Breast epithelium (tissue), 4 donors: ENCODE measurements around the gene SNTA1. TPM values are rescaled to one million over a fixed set of nuclear protein-coding genes. Genes with fewer than 3 reads are reported as not detected.
"Not testable (repeated sequence)": the region's sequence is repeated elsewhere in the genome, so short reads cannot be mapped to it uniquely, and the experiment has no call there.

ENCODE experiments used
- DNase-seq, 2 donors: peaks; one replicate each; pipeline ENCODE4 v3.0.0-alpha.2; 2019; ENCODE audit warnings: low spot score in 2 of 2
- H3K27ac ChIP-seq, 2 donors: fragments of 200-600 bp; sonication (generic) in 1 of 2; one replicate each; pipeline ENCODE4 v1.5.1; 2016 to 2019; ENCODE audit warnings: mild to moderate bottlenecking in 1 of 2
- H3K27me3 ChIP-seq, 2 donors: fragments of 200-600 bp; sonication (generic) in 1 of 2; one replicate each; pipeline versions ENCODE4 v1.5.1 to v1.6.0; 2017 to 2019; ENCODE audit warnings: control low read depth in 1 of 2, mild to moderate bottlenecking in 1 of 2
- H3K36me3 ChIP-seq: fragments of 200-600 bp; one replicate; pipeline ENCODE4 v1.5.1; 2019
- H3K4me1 ChIP-seq, 2 donors: fragments of 200-600 bp; sonication (generic); one replicate each; pipeline ENCODE4 v1.5.1; 2016 to 2019; ENCODE audit warnings: control low read depth in 1 of 2
- H3K4me3 ChIP-seq, 3 donors: fragments of 200-600 bp; sonication (generic); 1 replicate in 2 of 3; 2 replicates in 1 of 3; pipeline ENCODE4 v1.5.1; 2016 to 2019; ENCODE audit warnings: mild to moderate bottlenecking in 3 of 3, moderate library complexity in 2 of 3
- H3K9me3 ChIP-seq, 2 donors: fragments of 200-600 bp; sonication (generic) in 1 of 2; one replicate each; pipeline ENCODE4 v1.5.1; 2016 to 2019; ENCODE audit warnings: control low read depth in 1 of 2
- CTCF ChIP-seq, 3 donors: fragments of 450-650 bp; IDR thresholded peaks; one replicate each; pipeline ENCODE4 v1.5.1; 2016 to 2017; ENCODE audit warnings: antibody characterized with exemption in 3 of 3, mild to moderate bottlenecking in 3 of 3, moderate library complexity in 3 of 3
- POLR2A ChIP-seq: fragments of 450-650 bp; IDR thresholded peaks from one replicate; pipeline ENCODE4 v1.6.1; 2016; ENCODE audit warnings: antibody characterized with exemption, mild to moderate bottlenecking, moderate library complexity
- POLR2AphosphoS5 ChIP-seq, 3 donors: sonication (generic); formaldehyde crosslinking; IDR thresholded peaks; one replicate each; pipeline ENCODE4 v1.6.1; 2017; ENCODE audit warnings: antibody characterized with exemption in 3 of 3
- intact Hi-C: fragments of 100-400 bp; cut with DNase I; formaldehyde crosslinking; loops from one replicate; pipeline ENCODE4 v1.15.1; 2023; ENCODE audit warnings: low total_unique reads
- total RNA-seq, 3 donors: library from RNA; depleted of rRNA; stranded (reverse); fragments of >200 nt; gene quantifications; one replicate each; pipeline ENCODE4 v1.1.0, GENCODE V29; 2016

The SNTA1 gene
- total RNA-seq, 3 donors from 2014 or later = 19.3 to 121 (median 21.1) TPM

GRCh38 chr20:33463332-33464101 is 20.0 kb upstream of the SNTA1 start:
- intact Hi-C loops = loop anchor here (10.0 kb wide), 1 partner anchor 191 kb away; no protein-coding TSS in a partner anchor
- Histone ChIP-seq H3K27me3 (no peaks in the 10 kb centered on the region), H3K27ac (no peak overlapping the region)

GRCh38 chr20:33460711-33461110 is 17.1 kb upstream of the SNTA1 start:
- no peak for TF ChIP-seq CTCF (IDR thresholded peaks at IDR 0.05)
- no peak for TF ChIP-seq POLR2A
- no peak for TF ChIP-seq POLR2AphosphoS5 (IDR thresholded peaks at IDR 0.05)
- Histone ChIP-seq H3K9me3 (no peaks in the 10 kb centered on the region), H3K27me3 (no peaks in the 10 kb centered on the region), H3K27ac (no peak overlapping the region), H3K4me1 (no peaks in the 10 kb centered on the region), H3K36me3 (no peaks in the 10 kb centered on the region), H3K4me3 (no peak overlapping the region)
- intact Hi-C loops = loop anchor here (10.0 kb wide), 1 partner anchor 194 kb away; no protein-coding TSS in a partner anchor
- DNase-seq = no peak

More at GRCh38 chr20:33463332-33464101, 20.0 kb upstream of the SNTA1 start:
- Histone ChIP-seq H3K9me3 (no peaks in the 10 kb centered on the region), H3K36me3 (no peaks in the 10 kb centered on the region), H3K4me3 (no peak overlapping the region), H3K4me1 (no peaks in the 10 kb centered on the region)
- TF ChIP-seq POLR2AphosphoS5 (IDR thresholded peaks at IDR 0.05) (no peak), CTCF (IDR thresholded peaks at IDR 0.05) (no peak), POLR2A (no peak)
- no peak for DNase-seq

- intact Hi-C loops = no loop called here
- no peak overlapping the region for H3K27ac ChIP-seq
- TF ChIP-seq CTCF (IDR thresholded peaks at IDR 0.05) = no peak
- no peak for TF ChIP-seq POLR2AphosphoS5 (IDR thresholded peaks at IDR 0.05)
- no peak for TF ChIP-seq POLR2A
- no peak for DNase-seq
- H3K9me3 ChIP-seq = no peaks in the 10 kb centered on the region
- no peaks in the 10 kb centered on the region for H3K27me3 ChIP-seq
- H3K4me1 ChIP-seq = no peaks in the 10 kb centered on the region
- H3K36me3 ChIP-seq = no peaks in the 10 kb centered on the region
- no peak overlapping the region for H3K4me3 ChIP-seq
These were observed 16.0 kb upstream of the SNTA1 start for GRCh38 chr20:33459599-33459998.

GRCh38 chr20:33456916-33457642 is 13.5 kb upstream of the SNTA1 start:
- H3K27me3 ChIP-seq, H3K36me3 ChIP-seq, H3K4me1 ChIP-seq, H3K4me3 ChIP-seq, H3K9me3 ChIP-seq, H3K27ac ChIP-seq, intact Hi-C loops: not testable (repeated sequence)
- TF ChIP-seq POLR2AphosphoS5 (IDR thresholded peaks at IDR 0.05) (peak; percentile 35 to 57 (median 49)), CTCF (IDR thresholded peaks at IDR 0.05) (peak; percentile 92 to 97 (median 93))
- DNase-seq = peak; percentile 68 to 93

- DNase-seq = no peak
- Histone ChIP-seq H3K27ac (no peak overlapping the region), H3K9me3 (no peaks in the 10 kb centered on the region), H3K4me3 (no peak overlapping the region), H3K4me1 (no peaks in the 10 kb centered on the region), H3K36me3 (no peaks in the 10 kb centered on the region), H3K27me3 (no peaks in the 10 kb centered on the region)
- no peak for TF ChIP-seq POLR2AphosphoS5 (IDR thresholded peaks at IDR 0.05)
- TF ChIP-seq POLR2A = no peak
- no peak for TF ChIP-seq CTCF (IDR thresholded peaks at IDR 0.05)
- intact Hi-C loops = no loop called here
These were observed 7.3 kb upstream of the SNTA1 start for GRCh38 chr20:33450867-33451266.
